Measurements from ENCODE around the gene CRADD. TPM values are rescaled to one million over a fixed set of nuclear protein-coding genes. Genes with fewer than 3 reads are reported as not detected.

CRADD gene
- total RNA-seq, 1 experiment from 2014 or later = 7.6 TPM

DNA sequence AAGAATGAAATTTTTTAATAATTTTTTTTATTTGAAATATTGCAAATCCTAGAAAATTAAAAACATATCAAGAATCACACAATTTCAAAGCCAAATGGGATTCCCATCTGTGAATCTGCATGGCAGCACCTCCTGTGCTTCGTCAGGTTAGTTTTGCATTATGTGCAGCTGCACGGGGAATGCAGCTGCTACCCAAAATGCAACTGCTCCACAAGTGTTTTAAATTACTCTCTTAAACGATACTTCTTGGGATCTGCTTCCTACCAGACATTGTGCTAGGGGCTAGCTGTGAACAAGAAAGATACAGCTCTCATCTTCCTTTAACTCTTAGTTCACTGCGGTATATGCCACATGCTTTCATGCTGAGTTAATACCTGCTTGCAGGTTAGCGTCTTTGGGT is 154.2 kb downstream of the CRADD start:
- no peaks in the 10 kb centered on the region for H3K9me3 ChIP-seq (ENCODE audit: control insufficient read depth, low read depth, low read length)
- no peak overlapping the region for H3K4ac ChIP-seq (ENCODE audit: low read depth, low read length)
- no peak overlapping the region for H4K5ac ChIP-seq (ENCODE audit: insufficient read length, low read depth, low read length)
- H3K14ac ChIP-seq (ENCODE audit: insufficient read depth, low read length) = no peak overlapping the region
- no peaks in the 10 kb centered on the region for H3K27me3 ChIP-seq (ENCODE audit: insufficient read depth, low read length)
- H2BK15ac ChIP-seq (ENCODE audit: low read depth, low read length) = no peak overlapping the region
- WGBS (ENCODE audit: extremely low coverage, insufficient read length, low lambda C conversion rate) = no CpG with 5 or more reads among the region's 5 CpGs
- TF ChIP-seq CTCF (conservative IDR thresholded peaks at IDR 0.05) = no peak
- no peaks in the 10 kb centered on the region for H4K20me1 ChIP-seq (ENCODE audit: control insufficient read depth, insufficient read depth, insufficient read length)
- H3K23me2 ChIP-seq (ENCODE audit: insufficient read length, low read depth, low read length, poor library complexity, severe bottlenecking) = no peaks in the 10 kb centered on the region
- H2BK12ac ChIP-seq (ENCODE audit: insufficient read length, low read depth, low read length) = no peak overlapping the region
- H2BK5ac ChIP-seq (ENCODE audit: insufficient read length, low read length) = no peak overlapping the region
- no peak overlapping the region for H2AK5ac ChIP-seq (ENCODE audit: insufficient read length, low read length)
- no peak overlapping the region for H3K18ac ChIP-seq (ENCODE audit: insufficient read length, low read depth, low read length)
- H3T11ph ChIP-seq (ENCODE audit: low read length) = no peak overlapping the region
- no peak overlapping the region for H4K91ac ChIP-seq (ENCODE audit: insufficient read length, low read depth, low read length)
- no peaks in the 10 kb centered on the region for H3K79me2 ChIP-seq (ENCODE audit: insufficient read depth, low read length)
- Mint-ChIP-seq H3K27ac (no peak overlapping the region; a peak in 1 of 7 replicates), H3K4me3 (no peak overlapping the region), H3K9me3 (no peaks in the 10 kb centered on the region), H3K27me3 (ENCODE audit: low read depth) (no peaks in the 10 kb centered on the region), H3K4me1 (peaks cover 5 to 6% of the 10 kb centered on the region in 2 experiments; a peak in 3 of 4 replicates), H3K36me3 (ENCODE audit: insufficient read depth in 1 of 3, low read depth in 3 of 3) (no peaks in the 10 kb centered on the region)
- no peak overlapping the region for H4K8ac ChIP-seq (replicated peaks; ENCODE audit: insufficient read length, low read depth, low read length)
- H3K56ac ChIP-seq (ENCODE audit: insufficient read length, low read depth, low read length) = no peak overlapping the region
- no peak overlapping the region for H3K23ac ChIP-seq (ENCODE audit: insufficient read length, low read depth, low read length)
- H3K27ac ChIP-seq (ENCODE audit: insufficient read length, low read depth, low read length) = no peak overlapping the region
- H3K9ac ChIP-seq (ENCODE audit: extremely low read depth, insufficient read length, low read length) = no peak overlapping the region
- no peak for DNase-seq
- no peaks in the 10 kb centered on the region for H3K79me1 ChIP-seq (ENCODE audit: insufficient read depth, low read depth, low read length, poor library complexity, severe bottlenecking)
- H2BK20ac ChIP-seq (ENCODE audit: low read depth, low read length, poor library complexity, severe bottlenecking) = no peak overlapping the region
- H3K4me2 ChIP-seq (ENCODE audit: insufficient read depth, insufficient read length, low read length) = no peak overlapping the region
- no peak overlapping the region for H2BK120ac ChIP-seq (ENCODE audit: low read depth, low read length, poor library complexity, severe bottlenecking)
- no peaks in the 10 kb centered on the region; the same call in 1 of the 2 replicates for H3K4me1 ChIP-seq (ENCODE audit: insufficient read depth, low read length)
- H2AFZ ChIP-seq (ENCODE audit: low read length) = no peak overlapping the region

Measured in H9 (cell line).